Naive thymus-derived CD4-positive, alpha-beta T cell (primary cell): ENCODE data around the gene SLC35F5. TPM values are rescaled to one million over a fixed set of nuclear protein-coding genes. Genes with fewer than 3 reads are reported as not detected.

Experiments used
- ATAC-seq: fragments of 150-1000 bp; cut with Tn5 transposase; 2 replicates; pipeline ENCODE4 v1.10.0; 2021; ENCODE audit warnings: mild to moderate bottlenecking, moderate library complexity
- CTCF ChIA-PET: fragments of 350-600 bp; sonication (Branson Sonifier 250); formaldehyde crosslinking; loops from one replicate; lab custom pipeline; 2021; ENCODE audit warnings: antibody characterized with exemption; lab: Charles Lee
- POLR2A ChIA-PET: fragments of 350-600 bp; sonication (Branson Sonifier 250); formaldehyde crosslinking; loops from one replicate; lab custom pipeline; 2021; ENCODE audit warnings: antibody characterized with exemption, inconsistent platforms; lab: Charles Lee
- DNase-seq, 9 donors: peaks; one replicate each; pipeline versions ENCODE4 v3.0.0 to v3.0.0-alpha.2; 2020 to 2022; ENCODE audit warnings: mixed read lengths in 1 of 9
- H3K27ac ChIP-seq: one replicate; pipeline ENCODE4 v1.7.0; 2013; ENCODE audit warnings: mild to moderate bottlenecking, low read depth, low read length, moderate library complexity
- H3K27me3 ChIP-seq, 2 donors: one replicate each; pipeline ENCODE4 v1.7.0; 2013; ENCODE audit warnings: low read length in 2 of 2, mild to moderate bottlenecking in 2 of 2, moderate library complexity in 2 of 2; ENCODE audit not compliant: control insufficient read depth in 2 of 2, insufficient read depth in 2 of 2
- H3K36me3 ChIP-seq, 3 experiments: 1 replicate in 2 of 3; 2 replicates in 1 of 3; pipeline ENCODE4 v1.7.0; 2013; ENCODE audit warnings: low read length in 3 of 3, mild to moderate bottlenecking in 3 of 3, moderate library complexity in 1 of 3; ENCODE audit not compliant: insufficient read depth in 3 of 3, control insufficient read depth in 2 of 3
- H3K4me1 ChIP-seq, 2 donors: one replicate each; pipeline ENCODE4 v1.7.0; 2013; ENCODE audit warnings: low read length in 2 of 2, mild to moderate bottlenecking in 2 of 2, moderate library complexity in 1 of 2; ENCODE audit not compliant: control insufficient read depth in 2 of 2, insufficient read depth in 2 of 2
- H3K4me3 ChIP-seq: 2 replicates; pipeline ENCODE4 v1.7.0; 2013; ENCODE audit warnings: mild to moderate bottlenecking, low read length
- H3K9me3 ChIP-seq, 3 experiments: 1 replicate in 2 of 3; 2 replicates in 1 of 3; pipeline ENCODE4 v1.7.0; 2013; ENCODE audit warnings: low read length in 3 of 3; ENCODE audit not compliant: control insufficient read depth in 2 of 3
- H3K27ac Mint-ChIP-seq, 9 donors: one replicate each; pipeline ENCODE4 v1.8.0; 2020 to 2022; ENCODE audit warnings: mixed read lengths in 9 of 9, mild to moderate bottlenecking in 8 of 9, moderate library complexity in 5 of 9, inconsistent platforms in 2 of 9
- H3K27me3 Mint-ChIP-seq, 5 donors: one replicate each; pipeline ENCODE4 v1.8.0; 2021 to 2022; ENCODE audit warnings: mixed read lengths in 5 of 5, mild to moderate bottlenecking in 1 of 5
- H3K36me3 Mint-ChIP-seq, 5 donors: one replicate each; pipeline ENCODE4 v1.8.0; 2020 to 2022; ENCODE audit warnings: mixed read lengths in 5 of 5, mild to moderate bottlenecking in 3 of 5, inconsistent platforms in 1 of 5
- H3K4me1 Mint-ChIP-seq, 7 donors: one replicate each; pipeline ENCODE4 v1.8.0; 2020 to 2022; ENCODE audit warnings: mixed read lengths in 7 of 7, mild to moderate bottlenecking in 3 of 7, inconsistent platforms in 1 of 7
- H3K4me3 Mint-ChIP-seq, 10 donors: one replicate each; pipeline ENCODE4 v1.8.0; 2020 to 2022; ENCODE audit warnings: mild to moderate bottlenecking in 10 of 10, mixed read lengths in 10 of 10, moderate library complexity in 6 of 10, inconsistent platforms in 2 of 10
- H3K9me3 Mint-ChIP-seq, 11 donors: one replicate each; pipeline ENCODE4 v1.8.0; 2020 to 2022; ENCODE audit warnings: mixed read lengths in 11 of 11, mild to moderate bottlenecking in 4 of 11, inconsistent platforms in 1 of 11, moderate library complexity in 1 of 11
- intact Hi-C, 2 donors: fragments of 100-400 bp; cut with micrococcal nuclease; formaldehyde crosslinking; loops; one replicate each; pipeline ENCODE4 v1.15.1; 2023
- polyA plus RNA-seq, 2 donors: library from polyadenylated mRNA; unstranded; fragments of 300-500 nt; fragmentation: Illumina TruSeq; gene quantifications; one replicate each; pipeline ENCODE4 v1.2.3, GENCODE V29; 2021
- total RNA-seq, 6 experiments: library from RNA in 5 of 6; stranded (reverse) in 5 of 6; gene quantifications; 1 replicate in 5 of 6; 2 replicates in 1 of 6; pipeline ENCODE4 v1.2.3 and lab custom pipeline; 2021 to 2026

Gene SLC35F5
- total RNA-seq: 10 to 100 TPM; 20.9 to 33.4 (median 26.4) TPM
- 1 to 10 TPM; 3.8 to 5.4 TPM for polyA plus RNA-seq
- 40.8 reads per million, percentile 66 among the genes with 10 or more reads in this experiment for total RNA-seq (lab: John Stamatoyannopoulos, UW)

DNA sequence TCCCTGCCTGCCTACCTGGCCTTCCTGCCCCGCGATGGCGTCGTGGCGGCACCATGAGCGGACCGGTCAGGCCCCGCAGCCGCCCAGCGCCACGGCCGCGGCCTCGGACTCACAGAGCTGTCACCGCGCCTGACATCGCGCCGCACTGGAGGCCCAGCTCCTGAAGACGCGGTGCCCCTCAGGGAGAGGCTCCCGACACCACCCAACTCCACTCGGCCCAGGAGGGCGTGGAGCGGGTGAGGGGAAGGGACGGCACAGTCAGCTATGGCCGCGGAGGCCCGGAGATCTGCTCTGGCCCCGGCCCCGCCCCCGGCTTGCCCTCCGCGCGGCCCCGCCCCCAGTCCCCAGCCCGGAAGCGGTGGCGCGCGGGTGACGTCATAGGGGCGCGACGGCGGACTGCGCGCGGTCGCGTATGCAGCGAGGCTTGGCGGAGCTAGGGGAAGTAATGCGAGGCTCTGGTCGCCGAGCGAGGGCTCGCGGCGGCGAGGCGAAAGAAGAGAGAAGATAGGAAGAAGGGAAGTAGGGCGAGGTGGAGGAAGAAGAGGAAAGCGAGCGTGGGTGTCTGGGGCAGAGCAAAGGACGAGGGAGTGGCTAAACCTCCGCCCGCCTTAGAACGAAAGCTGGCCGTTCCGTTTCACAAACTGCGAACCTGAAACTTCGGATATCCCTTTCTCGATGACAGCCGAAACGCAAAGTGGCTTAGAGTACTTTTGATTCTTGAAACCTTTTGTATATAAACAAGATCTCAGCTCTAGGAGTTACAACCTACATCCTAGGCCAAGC lies at the start of gene SLC35F5:
TSS of gene SLC35F5 (minus strand) at position 288 of the 783 bp plus-strand sequence. CDS start at position 55, 233 bp downstream.
- peaks cover 0 to 5% (median 0%) of the 10 kb centered on the region in 11 donors for H3K9me3 Mint-ChIP-seq
- H3K36me3 Mint-ChIP-seq: peaks cover 0 to 8% (median 2%) of the 10 kb centered on the region in 5 donors
- Histone ChIP-seq H3K4me3 (peak within 1 kb of the TSS; percentile 79), H3K9me3 (no peaks in the 10 kb centered on the region), H3K27me3 (no peaks in the 10 kb centered on the region), H3K36me3 (peaks cover 0 to 8% (median 0%) of the 10 kb centered on the region in 3 experiments), H3K27ac (peak within 1 kb of the TSS; percentile 96), H3K4me1 (peaks cover 8 to 11% of the 10 kb centered on the region in 2 donors)
- peak within 1 kb of the TSS; percentile 97 to 100 (median 99) for H3K27ac Mint-ChIP-seq
- intact Hi-C loops: loop anchor here (1.0 to 10.0 kb wide), 9 partner anchors 36 to 1702 kb away; partner anchors contain the start of genes ACTR3 (in 1 of the 2) and TMEM87B (in 1 of the 2)
- peak within 1 kb of the TSS; percentile 87 to 99 (median 97) for H3K4me3 Mint-ChIP-seq
- no peaks in the 10 kb centered on the region for H3K27me3 Mint-ChIP-seq
- ATAC-seq: peak; percentile 97
- DNase-seq: peak; percentile 84 to 99 (median 92)
- H3K4me1 Mint-ChIP-seq: peaks cover 10 to 38% (median 28%) of the 10 kb centered on the region in 7 donors
- ChIA-PET CTCF (interaction anchor here (0.6 to 1.2 kb wide), 2 partner anchors 53 to 153 kb away, joined by 3 to 5 read pairs; no protein-coding TSS in a partner anchor), POLR2A (interaction anchor here (0.6 to 1.9 kb wide), 19 partner anchors 10 to 1698 kb away, joined by 3 to 13 read pairs (median 4); partner anchors contain the start of gene ACTR3)

DNA sequence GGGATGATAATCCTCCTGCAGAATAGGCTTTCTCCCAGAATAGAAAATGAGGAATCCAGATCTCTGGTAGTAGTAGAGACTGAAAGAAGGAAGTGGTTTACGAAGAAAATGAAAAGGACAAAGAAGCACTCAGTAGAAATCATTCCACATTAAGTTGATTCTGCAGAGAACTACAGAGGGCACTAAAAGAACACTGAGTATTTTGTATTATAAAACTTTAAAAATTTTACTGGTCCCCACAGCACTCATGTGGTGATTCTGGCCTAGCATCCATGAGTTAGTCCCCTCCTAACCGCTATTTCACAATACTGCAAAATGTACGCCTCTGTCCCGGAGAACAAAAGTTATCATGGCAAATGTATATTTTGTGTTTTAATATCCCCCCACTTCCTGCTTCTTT lies 42.9 kb upstream of the SLC35F5 start:
- ChIA-PET CTCF (no interaction called here), POLR2A (no interaction called here)
- Histone ChIP-seq H3K27me3 (no peaks in the 10 kb centered on the region), H3K27ac (no peak overlapping the region), H3K4me1 (no peaks in the 10 kb centered on the region), H3K4me3 (no peak overlapping the region), H3K9me3 (no peaks in the 10 kb centered on the region), H3K36me3 (no peaks in the 10 kb centered on the region)
- DNase-seq (no peak), ATAC-seq (no peak)
- Mint-ChIP-seq H3K27ac (no peak overlapping the region), H3K4me3 (no peak overlapping the region), H3K27me3 (peaks cover 0 to 3% (median 0%) of the 10 kb centered on the region in 5 donors), H3K4me1 (peaks cover 0 to 9% (median 0%) of the 10 kb centered on the region in 7 donors), H3K9me3 (peaks cover 0 to 1% (median 0%) of the 10 kb centered on the region in 11 donors), H3K36me3 (no peaks in the 10 kb centered on the region)
- intact Hi-C loops: no loop called here

GRCh38 chr2:113797237-113797636 lies 40.8 kb upstream of the SLC35F5 start:
- Mint-ChIP-seq H3K9me3 (peaks cover 0 to 1% (median 0%) of the 10 kb centered on the region in 11 donors), H3K36me3 (peaks cover 0 to 2% (median 0%) of the 10 kb centered on the region in 5 donors), H3K4me1 (peaks cover 0 to 21% (median 0%) of the 10 kb centered on the region in 7 donors), H3K27ac (no peak overlapping the region), H3K27me3 (peaks cover 0 to 3% (median 0%) of the 10 kb centered on the region in 5 donors), H3K4me3 (no peak overlapping the region)
- H3K27me3 ChIP-seq: no peaks in the 10 kb centered on the region
- ATAC-seq: no peak
- CTCF ChIA-PET: no interaction called here
- H3K4me1 ChIP-seq: no peaks in the 10 kb centered on the region
- H3K27ac ChIP-seq: no peak overlapping the region
- H3K4me3 ChIP-seq: no peak overlapping the region
- H3K36me3 ChIP-seq: no peaks in the 10 kb centered on the region
- no peak for DNase-seq
- intact Hi-C loops: no loop called here
- POLR2A ChIA-PET: no interaction called here
- no peaks in the 10 kb centered on the region for H3K9me3 ChIP-seq

- ATAC-seq (no peak), DNase-seq (no peak)
- H3K9me3 ChIP-seq: no peaks in the 10 kb centered on the region
- Mint-ChIP-seq H3K27ac (no peak overlapping the region), H3K4me3 (no peak overlapping the region), H3K4me1 (peaks cover 0 to 26% (median 0%) of the 10 kb centered on the region in 7 donors), H3K27me3 (peaks cover 0 to 3% (median 0%) of the 10 kb centered on the region in 5 donors), H3K36me3 (peaks cover 0 to 2% (median 0%) of the 10 kb centered on the region in 5 donors), H3K9me3 (peaks cover 0 to 1% (median 0%) of the 10 kb centered on the region in 11 donors)
- H3K4me1 ChIP-seq: no peaks in the 10 kb centered on the region
- no peak overlapping the region for H3K4me3 ChIP-seq
- ChIA-PET POLR2A (no interaction called here), CTCF (no interaction called here)
- intact Hi-C loops: no loop called here
- no peaks in the 10 kb centered on the region for H3K27me3 ChIP-seq
- H3K36me3 ChIP-seq: no peaks in the 10 kb centered on the region
- no peak overlapping the region for H3K27ac ChIP-seq
Observed at GRCh38 chr2:113796592-113797175, 40.2 kb upstream of the SLC35F5 start.

DNA sequence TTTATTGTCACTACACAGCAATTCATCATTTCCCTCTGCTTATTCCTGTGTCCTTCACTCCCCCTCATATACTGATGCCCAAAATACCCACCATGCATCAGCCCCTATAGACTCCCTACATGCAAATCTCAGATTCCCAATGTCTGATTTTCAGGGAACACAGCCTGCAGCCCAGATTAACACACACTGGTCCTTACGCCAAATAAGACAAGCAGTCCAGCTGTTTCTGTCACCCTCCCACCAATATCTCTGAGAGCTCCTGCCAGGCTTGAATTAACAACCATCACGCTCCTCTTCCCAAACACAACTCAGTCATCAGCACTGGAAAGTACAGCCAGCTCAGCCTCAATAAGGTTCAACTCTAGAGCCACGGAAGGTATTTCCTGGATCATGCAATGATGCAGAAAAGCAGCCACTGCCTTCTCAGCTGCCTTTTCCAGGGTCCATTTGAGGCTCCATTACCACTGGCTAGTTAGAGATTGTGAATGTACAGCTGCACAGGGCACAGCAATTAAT lies 39.0 kb upstream of the SLC35F5 start:
- Mint-ChIP-seq H3K36me3 (peaks cover 0 to 2% (median 0%) of the 10 kb centered on the region in 5 donors), H3K4me1 (peaks cover 0 to 26% (median 0%) of the 10 kb centered on the region in 7 donors), H3K27ac (no peak overlapping the region), H3K9me3 (peaks cover 0 to 1% (median 0%) of the 10 kb centered on the region in 11 donors), H3K4me3 (no peak overlapping the region), H3K27me3 (peaks cover 0 to 3% (median 0%) of the 10 kb centered on the region in 5 donors)
- Histone ChIP-seq H3K36me3 (no peaks in the 10 kb centered on the region), H3K27ac (no peak overlapping the region), H3K4me1 (no peaks in the 10 kb centered on the region), H3K4me3 (no peak overlapping the region), H3K9me3 (no peaks in the 10 kb centered on the region), H3K27me3 (no peaks in the 10 kb centered on the region)
- DNase-seq (no peak), ATAC-seq (no peak)
- ChIA-PET POLR2A (no interaction called here), CTCF (no interaction called here)
- intact Hi-C loops: no loop called here
